Osteoblast (primary cell): Measurements from ENCODE around the gene ARHGEF40. TPM values are rescaled to one million over a fixed set of nuclear protein-coding genes. Genes with fewer than 3 reads are reported as not detected.

Experiments used
- DNase-seq: peaks from one replicate; pipeline ENCODE4 v3.0.0; 2011; ENCODE audit warnings: low spot score, mixed read lengths; ENCODE audit not compliant: insufficient read length; ENCODE audit errors: missing footprints
- H2AFZ ChIP-seq: 2 replicates; pipeline ENCODE4 v1.6.0; 2011; ENCODE audit warnings: mild to moderate bottlenecking, low read length
- H3K27ac ChIP-seq: 2 replicates; pipeline ENCODE4 v1.5.1; 2011; ENCODE audit warnings: mild to moderate bottlenecking, low read depth, low read length, moderate library complexity
- H3K27me3 ChIP-seq: 2 replicates; pipeline ENCODE4 v1.6.0; 2012; ENCODE audit warnings: mild to moderate bottlenecking, control low read depth, inconsistent platforms, low read length, moderate library complexity; ENCODE audit not compliant: insufficient read depth
- H3K36me3 ChIP-seq: 2 replicates; pipeline ENCODE4 v1.5.1; 2011; ENCODE audit warnings: mild to moderate bottlenecking, low read length, control low read depth, moderate library complexity; ENCODE audit not compliant: insufficient read depth
- H3K4me1 ChIP-seq: 2 replicates; pipeline ENCODE4 v1.5.1; 2011; ENCODE audit warnings: mild to moderate bottlenecking, low read length, control low read depth, moderate library complexity; ENCODE audit not compliant: insufficient read depth
- H3K4me2 ChIP-seq: 2 replicates; pipeline ENCODE4 v1.6.0; 2011; ENCODE audit warnings: mild to moderate bottlenecking, low read length; ENCODE audit not compliant: insufficient read depth
- H3K4me3 ChIP-seq: fragments of 200-600 bp; sonication (generic); 3 replicates; pipeline ENCODE4 v1.5.1; 2012; ENCODE audit warnings: mild to moderate bottlenecking, low read length, inconsistent platforms; ENCODE audit not compliant: insufficient read depth
- H3K79me2 ChIP-seq: 2 replicates; pipeline ENCODE4 v1.6.0; 2012; ENCODE audit warnings: mild to moderate bottlenecking, low read length, control low read depth, inconsistent platforms; ENCODE audit not compliant: insufficient read depth
- H3K9me3 ChIP-seq: 2 replicates; pipeline ENCODE4 v1.5.1; 2011; ENCODE audit warnings: low read depth, low read length, control low read depth
- H4K20me1 ChIP-seq: 2 replicates; pipeline ENCODE4 v1.6.0; 2012; ENCODE audit warnings: mild to moderate bottlenecking, low read length, control low read depth; ENCODE audit not compliant: insufficient read depth
- CTCF ChIP-seq: IDR thresholded peaks from 2 replicates; pipeline ENCODE4 v1.5.1; 2011; ENCODE audit warnings: mild to moderate bottlenecking, low read depth, low read length, moderate library complexity; ENCODE audit errors: extremely low read depth
- total RNA-seq: library from RNA; depleted of rRNA; stranded (reverse); fragments of >200 nt; gene quantifications from 2 replicates; pipeline ENCODE4 v1.2.3, GENCODE V29; 2012

The ARHGEF40 gene
- total RNA-seq, 1 donor = 33.3 TPM

- DNase-seq = peak; percentile 98
- H3K36me3 ChIP-seq = peaks cover 69% of the 10 kb centered on the region
- H3K4me3 ChIP-seq = no peak overlapping the region
- peaks cover 10% of the 10 kb centered on the region for H3K4me1 ChIP-seq
- peak overlapping the region; percentile 14 for H3K4me2 ChIP-seq
- no peak for TF ChIP-seq CTCF
- no peaks in the 10 kb centered on the region for H3K27me3 ChIP-seq
- H3K79me2 ChIP-seq = no peaks in the 10 kb centered on the region
- H3K9me3 ChIP-seq = no peaks in the 10 kb centered on the region
- H3K27ac ChIP-seq = peak overlapping the region; percentile 64
- H4K20me1 ChIP-seq = peaks cover 5% of the 10 kb centered on the region
- no peak overlapping the region for H2AFZ ChIP-seq
These were observed 15.1 kb downstream of the ARHGEF40 start for GRCh38 chr14:21084998-21085853.

DNA sequence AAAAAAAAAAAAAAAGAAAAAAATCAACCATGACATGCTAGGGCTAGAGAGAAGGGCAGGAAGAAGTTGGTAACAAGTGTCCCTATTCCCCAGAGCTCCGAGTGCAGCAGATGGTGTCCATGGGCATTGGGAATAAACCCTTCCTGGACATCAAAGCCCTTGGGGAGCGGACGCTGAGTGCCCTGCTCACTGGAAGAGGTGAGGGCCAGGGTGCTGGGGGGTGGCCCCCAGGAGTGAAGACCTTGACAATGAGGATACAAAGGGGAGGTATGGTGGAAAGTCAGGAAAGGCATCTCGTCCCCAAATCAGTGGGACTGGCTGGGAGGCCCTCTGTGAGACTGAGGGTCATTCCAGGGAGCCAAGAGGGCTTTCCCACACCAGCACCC lies 16.8 kb downstream of the ARHGEF40 start:
- Histone ChIP-seq H2AFZ (no peak overlapping the region), H3K79me2 (no peaks in the 10 kb centered on the region), H3K9me3 (no peaks in the 10 kb centered on the region), H3K27me3 (no peaks in the 10 kb centered on the region), H4K20me1 (peaks cover 5% of the 10 kb centered on the region), H3K27ac (peak overlapping the region; percentile 80), H3K4me2 (no peak overlapping the region), H3K4me3 (no peak overlapping the region), H3K36me3 (peaks cover 61% of the 10 kb centered on the region), H3K4me1 (peaks cover 10% of the 10 kb centered on the region)
- no peak for DNase-seq
- TF ChIP-seq CTCF = no peak

- peak overlapping the region; percentile 80 for H3K27ac ChIP-seq
- peaks cover 5% of the 10 kb centered on the region for H4K20me1 ChIP-seq
- no peak for TF ChIP-seq CTCF
- peaks cover 10% of the 10 kb centered on the region for H3K4me1 ChIP-seq
- H3K36me3 ChIP-seq = peaks cover 55% of the 10 kb centered on the region
- no peak overlapping the region for H3K4me3 ChIP-seq
- H3K4me2 ChIP-seq = no peak overlapping the region
- peak; percentile 98 for DNase-seq
- H2AFZ ChIP-seq = no peak overlapping the region
- H3K9me3 ChIP-seq = no peaks in the 10 kb centered on the region
- no peaks in the 10 kb centered on the region for H3K79me2 ChIP-seq
- H3K27me3 ChIP-seq = no peaks in the 10 kb centered on the region
These were observed 17.4 kb downstream of the ARHGEF40 start for GRCh38 chr14:21087294-21088091.

- Histone ChIP-seq H3K4me3 (no peak overlapping the region), H2AFZ (no peak overlapping the region), H3K27me3 (no peaks in the 10 kb centered on the region), H4K20me1 (peaks cover 12% of the 10 kb centered on the region), H3K79me2 (no peaks in the 10 kb centered on the region), H3K4me2 (no peak overlapping the region), H3K4me1 (peaks cover 10% of the 10 kb centered on the region), H3K36me3 (peaks cover 50% of the 10 kb centered on the region), H3K9me3 (no peaks in the 10 kb centered on the region), H3K27ac (no peak overlapping the region)
- DNase-seq = peak; percentile 41
- no peak for TF ChIP-seq CTCF
These were observed 18.6 kb downstream of the ARHGEF40 start for GRCh38 chr14:21088687-21089086.
